GM12865 (cell line): ENCODE measurements around the gene ZFX.

Source experiments
- DNase-seq: peaks from one replicate; pipeline ENCODE4 v3.0.0; 2010; ENCODE audit warnings: low read depth
- H3K4me3 ChIP-seq: 2 replicates; pipeline ENCODE4 v1.5.1; 2011; ENCODE audit warnings: mild to moderate bottlenecking, low read depth, low read length, control low read depth
- CTCF ChIP-seq: IDR thresholded peaks from 2 replicates; pipeline ENCODE4 v1.5.1; 2011; ENCODE audit warnings: low read length, control low read depth, low read depth, inconsistent platforms; ENCODE audit not compliant: insufficient read depth; ENCODE audit errors: missing control alignments

ZFX gene

GRCh38 chrX:24167719-24168472, 18.4 kb downstream of the ZFX start:
- no peak for TF ChIP-seq CTCF
- peak; percentile 25 for DNase-seq

DNA sequence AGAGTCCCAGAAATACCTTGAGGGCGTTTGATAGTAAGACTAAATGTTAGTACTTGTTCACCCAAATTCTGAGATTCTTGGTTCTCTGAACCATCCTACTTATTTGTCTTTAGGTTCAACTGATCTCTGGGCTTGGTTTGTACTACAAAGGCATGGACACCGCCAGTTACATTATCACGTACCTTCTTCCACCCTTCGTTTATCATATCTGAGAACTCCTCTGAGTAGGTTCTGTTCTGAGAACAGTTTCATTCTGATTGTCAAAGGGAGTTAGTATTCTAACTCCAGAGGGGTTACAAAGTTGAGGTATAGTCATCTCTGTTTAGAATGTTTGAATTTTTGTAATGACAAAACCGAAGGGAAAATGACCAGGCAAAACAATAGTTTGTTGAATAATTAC, 19.3 kb downstream of the ZFX start:
- peak; percentile 65 for DNase-seq
- no peak for TF ChIP-seq CTCF
- H3K4me3 ChIP-seq, result peak overlapping the region; percentile 24; the same call in 1 of the 2 replicates

More at GRCh38 chrX:24167719-24168472, 18.4 kb downstream of the ZFX start:
- H3K4me3 ChIP-seq, result peak overlapping the region; percentile 24; the same call in 1 of the 2 replicates

DNA sequence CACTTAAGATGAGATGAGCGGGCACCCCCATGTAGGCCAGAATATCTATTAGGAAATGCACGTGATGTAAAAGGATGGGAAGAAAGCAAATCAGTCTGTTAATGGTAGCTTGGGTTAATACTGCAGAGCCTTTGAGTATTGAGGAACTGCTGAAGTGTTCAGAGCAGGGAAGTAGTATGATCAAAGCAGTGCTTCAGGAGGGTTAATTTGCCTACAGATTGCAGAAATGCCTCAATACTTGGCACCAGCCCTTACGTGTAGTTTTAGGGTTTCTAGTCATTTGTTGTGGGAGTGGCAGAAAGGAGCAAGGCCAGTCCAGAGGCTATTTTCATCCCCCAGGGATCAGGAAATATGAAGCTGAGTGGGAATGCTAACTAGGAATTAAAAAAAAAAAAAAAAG, 19.7 kb downstream of the ZFX start:
- no peak overlapping the region for H3K4me3 ChIP-seq

DNA sequence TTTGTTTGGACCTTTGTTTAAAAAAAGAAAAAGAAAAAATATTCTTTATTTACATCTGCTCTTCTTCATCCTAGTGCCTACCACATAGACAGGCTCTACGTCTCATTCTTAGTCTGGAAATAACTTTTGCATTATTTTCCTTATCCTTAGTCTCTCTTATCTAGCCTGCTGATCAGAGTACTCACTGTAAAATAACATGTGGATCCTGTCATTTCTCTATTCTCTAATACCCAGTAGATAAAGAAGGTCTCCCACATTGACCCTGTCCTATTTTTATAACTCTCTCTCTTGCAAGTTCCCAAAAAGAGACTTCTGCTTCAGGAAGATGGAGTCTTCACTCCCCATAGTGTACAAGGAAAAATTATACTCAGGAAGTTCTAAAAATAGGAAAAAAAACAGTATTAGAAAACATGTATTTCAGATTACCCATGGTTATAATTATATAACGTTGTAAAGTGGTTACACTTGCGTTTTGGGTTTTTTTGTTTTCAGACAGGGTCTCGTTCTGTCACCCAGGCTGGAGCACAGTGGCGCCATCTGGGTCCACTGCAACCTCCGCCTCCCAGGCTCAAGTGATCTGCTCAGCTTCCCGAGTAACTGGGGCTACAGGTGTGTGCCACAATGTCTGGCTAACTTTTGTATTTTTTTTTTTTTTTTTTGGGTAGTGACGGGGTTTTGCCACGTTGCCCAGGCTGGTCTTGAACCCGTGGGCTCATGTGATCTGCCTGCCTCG, 23.8 kb downstream of the ZFX start:
- TF ChIP-seq CTCF, result no peak
- no peak for DNase-seq
- H3K4me3 ChIP-seq, result no peak overlapping the region

More for the DNA sequence above, 19.7 kb downstream of the ZFX start:
- TF ChIP-seq CTCF, result no peak
- peak; percentile 50 for DNase-seq

GRCh38 chrX:24175276-24175675, 25.7 kb downstream of the ZFX start:
- TF ChIP-seq CTCF, result no peak
- peak; percentile 59 for DNase-seq
- no peak overlapping the region for H3K4me3 ChIP-seq

DNA sequence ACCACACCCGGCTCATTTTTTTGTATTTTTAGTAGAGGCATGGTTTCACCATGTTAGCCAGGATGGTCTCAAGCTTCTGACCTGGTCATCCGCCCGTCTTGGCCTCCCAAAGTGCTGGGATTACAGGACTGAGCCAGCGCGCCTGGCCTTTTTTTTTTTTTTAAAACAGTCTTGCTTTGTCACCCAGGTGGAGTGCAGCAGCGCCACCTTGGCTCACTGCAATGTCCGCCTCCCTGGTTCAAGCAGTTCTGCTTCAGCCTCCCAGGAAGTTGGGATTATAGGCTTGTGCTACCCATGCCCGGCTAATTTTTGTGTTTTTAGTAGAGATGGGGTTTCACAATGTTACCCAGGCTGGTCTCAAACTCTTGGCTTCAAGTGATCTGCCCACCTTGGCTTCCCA, 28.9 kb downstream of the ZFX start:
- H3K4me3 ChIP-seq, result no peak overlapping the region
- DNase-seq, result no peak
- TF ChIP-seq CTCF, result no peak
